RKO (cell line): ENCODE results near the gene C1orf35.

ENCODE experiments used
- DNase-seq: peaks from one replicate; pipeline ENCODE4 v3.0.0-alpha.2; 2016; ENCODE audit warnings: low spot score

C1orf35 gene

DNA sequence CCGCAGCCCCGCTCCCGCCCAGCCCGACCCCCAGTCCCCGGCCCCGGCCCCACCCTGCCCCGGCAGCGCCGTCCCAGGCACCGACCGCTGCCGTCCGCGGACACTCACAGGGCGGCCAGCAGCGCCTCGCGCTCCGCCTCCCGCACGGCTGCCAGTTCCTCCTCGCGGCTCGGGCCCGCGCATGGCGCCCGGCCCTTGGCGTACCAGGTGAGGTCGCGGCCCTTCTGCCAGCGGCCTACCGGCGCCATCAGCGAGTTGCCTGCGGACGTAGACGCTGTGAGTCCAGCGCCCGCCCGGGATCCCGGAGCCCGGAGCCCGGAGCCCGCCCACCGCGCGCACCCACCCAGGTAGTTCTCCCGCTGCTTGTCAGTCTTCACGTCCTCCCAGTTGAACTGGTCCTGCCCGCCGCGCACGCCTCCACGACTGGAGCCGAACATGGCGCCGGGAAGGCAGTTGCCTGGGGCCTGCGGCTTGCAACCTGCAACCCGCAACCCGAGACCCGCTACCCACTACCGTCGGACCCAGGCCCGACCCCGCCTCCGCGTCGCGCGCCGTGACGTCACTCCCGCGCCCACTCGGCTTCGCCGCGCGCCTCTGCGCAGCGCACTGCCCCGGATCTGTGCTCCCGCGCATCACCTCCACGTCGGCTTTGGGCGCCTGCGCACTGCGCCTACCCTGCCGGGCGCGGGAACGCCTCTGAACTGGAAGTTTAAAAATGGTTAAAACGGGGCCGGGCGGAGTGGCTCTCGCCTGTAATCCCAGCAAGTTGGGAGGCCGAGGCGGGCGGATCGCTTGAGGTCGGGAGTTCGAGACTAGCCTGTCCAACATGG, at the start of gene C1orf35:
Gene C1orf35 (minus strand): TSS at position 535 of the 830 bp plus-strand sequence. CDS start 98 bp downstream, at position 437.
- peak; percentile 94 for DNase-seq

DNA sequence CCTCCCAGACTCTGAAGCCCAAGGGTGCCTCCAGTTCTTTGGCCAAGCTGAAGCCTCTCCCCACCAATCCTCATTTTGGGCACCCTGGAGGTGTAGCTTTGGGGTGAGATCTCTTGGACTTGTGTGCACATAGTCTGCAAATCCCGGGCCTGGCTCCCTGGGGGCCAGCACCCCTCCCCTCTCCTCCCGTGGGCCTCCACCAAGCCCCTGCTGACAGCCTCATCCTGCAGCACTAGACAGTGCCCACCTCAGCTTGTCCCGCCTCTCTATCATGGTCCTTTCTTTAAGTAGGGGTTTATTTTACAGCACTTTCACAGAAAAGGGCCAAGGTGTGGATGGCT, 49.8 kb upstream of the C1orf35 start:
- DNase-seq, result no peak

DNA sequence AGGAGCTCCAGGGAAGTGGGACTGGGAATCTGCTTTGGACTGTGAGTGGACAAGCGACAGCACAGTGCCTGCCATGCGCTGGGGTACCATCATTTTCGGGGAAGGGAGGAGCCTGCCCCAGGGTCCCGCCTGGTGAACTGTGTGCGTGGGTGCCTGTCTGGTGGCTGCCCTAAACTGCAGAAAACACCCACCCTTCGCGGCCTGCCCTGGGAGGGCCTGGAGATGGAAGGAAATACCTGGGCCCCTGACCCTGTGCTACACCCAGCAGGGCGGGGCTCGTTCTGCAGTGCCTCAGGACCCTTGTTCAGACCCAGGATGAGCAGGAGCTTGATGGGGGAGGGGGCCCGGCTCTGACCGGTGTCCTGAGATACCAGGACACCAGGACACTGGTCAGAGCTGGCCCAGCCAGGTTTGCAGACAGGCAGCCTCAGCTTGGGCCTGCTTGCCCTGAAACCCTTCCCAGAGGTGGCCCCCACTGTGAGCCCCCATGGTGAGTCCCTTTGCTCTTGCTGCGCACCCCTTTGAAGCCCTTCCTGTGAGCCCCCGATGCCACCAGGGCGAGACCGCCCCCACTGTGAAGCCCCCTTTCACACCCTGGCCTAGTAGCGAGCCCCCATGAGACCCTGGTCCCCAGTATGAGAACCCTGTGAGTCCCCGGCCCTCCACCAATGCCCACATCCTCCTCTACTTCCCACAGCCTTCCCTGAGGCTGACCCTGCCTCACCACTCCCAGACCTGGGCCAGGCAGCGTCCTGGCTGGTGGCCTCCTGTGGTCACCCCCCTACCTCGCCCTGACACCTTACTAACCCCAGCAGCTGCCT, 49.2 kb upstream of the C1orf35 start:
- DNase-seq, result no peak

DNA sequence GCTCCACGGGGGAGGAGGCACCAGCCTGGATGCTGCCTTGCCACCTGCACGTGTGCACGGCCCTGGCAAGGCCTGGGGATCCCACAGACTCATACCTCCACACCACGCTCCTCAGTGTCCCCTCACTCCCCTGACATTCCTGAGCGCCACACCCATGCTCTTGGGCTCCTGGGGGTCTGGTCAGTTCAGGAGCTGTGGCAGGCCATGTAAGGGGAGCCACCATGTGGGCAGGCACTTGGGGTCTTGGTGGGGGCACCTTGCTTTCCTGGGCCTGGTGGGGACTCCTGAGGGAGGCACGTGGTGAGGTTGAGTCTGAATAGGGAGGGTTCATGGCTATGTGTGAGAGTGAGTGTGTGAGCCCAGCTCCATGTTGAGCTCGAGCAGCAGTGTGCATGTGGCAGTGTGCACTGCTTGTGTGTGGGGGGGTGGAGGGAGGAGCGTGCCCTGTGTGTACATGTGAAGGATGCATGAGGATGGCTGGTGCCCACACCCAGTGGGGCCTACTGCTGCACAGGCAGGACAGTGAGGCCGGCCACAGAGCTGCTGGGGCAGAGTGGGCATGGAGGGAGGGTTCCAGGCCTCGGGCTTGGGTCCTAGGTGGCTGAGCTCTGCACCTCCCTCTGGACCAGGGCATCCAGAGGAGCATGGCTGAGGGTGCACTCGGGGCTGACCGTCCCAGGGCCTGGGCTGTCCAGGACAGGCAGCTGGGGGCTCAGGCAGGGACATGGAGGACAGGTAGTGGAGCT, 48.2 kb upstream of the C1orf35 start:
- no peak for DNase-seq

DNA sequence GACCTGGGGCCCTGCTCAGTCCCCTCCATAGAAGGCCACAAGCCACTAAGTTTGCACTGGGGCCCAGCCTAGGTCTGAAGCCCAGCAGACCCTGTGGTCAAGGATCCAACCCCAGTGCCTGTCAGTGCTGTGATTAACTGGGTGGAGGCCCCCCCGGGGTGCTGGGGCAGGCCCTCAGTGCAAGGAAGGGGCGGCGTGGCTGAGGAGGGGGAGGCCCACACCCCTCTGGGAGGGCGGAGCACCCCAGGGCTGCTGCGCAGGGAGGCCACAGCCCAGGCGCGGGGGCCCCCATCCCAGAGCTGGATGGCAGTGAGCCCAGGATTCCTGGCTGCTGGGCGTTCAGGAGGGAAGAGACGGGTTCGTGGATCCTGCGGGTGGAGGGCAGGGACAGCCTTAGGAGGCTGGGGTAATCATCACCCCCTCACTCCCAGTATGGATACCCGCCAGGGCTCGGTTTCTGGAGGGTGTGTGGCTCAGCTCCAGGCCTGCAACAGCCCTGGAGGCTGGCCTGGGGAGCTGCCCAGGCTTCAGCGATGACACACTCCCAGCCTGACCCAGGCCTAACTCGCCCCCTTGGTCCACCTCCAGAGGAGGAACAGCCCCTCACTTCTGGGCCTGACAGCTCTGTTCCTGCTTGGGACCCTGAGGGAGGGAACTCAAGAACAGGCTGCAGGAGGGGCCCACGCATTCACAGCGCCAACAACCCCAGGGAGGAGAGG, 47.5 kb upstream of the C1orf35 start:
- no peak for DNase-seq

DNA sequence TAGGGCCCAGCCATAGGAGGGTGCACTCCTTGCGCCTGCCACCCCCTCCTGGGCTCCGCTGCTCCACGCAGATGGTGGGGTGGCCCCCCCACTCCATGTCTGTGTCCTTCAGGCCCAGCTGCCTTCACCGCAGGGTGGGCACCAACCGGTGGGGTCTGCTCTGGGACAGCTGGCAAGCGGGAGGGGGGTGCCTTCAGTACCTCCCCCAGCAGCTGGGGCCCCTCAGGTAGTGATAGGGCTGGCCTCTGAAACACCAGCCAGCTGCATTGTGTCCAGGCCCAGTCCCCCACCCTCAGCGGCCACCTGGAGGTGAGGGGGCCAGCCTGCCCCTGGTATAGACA, 47.0 kb upstream of the C1orf35 start:
- no peak for DNase-seq

DNA sequence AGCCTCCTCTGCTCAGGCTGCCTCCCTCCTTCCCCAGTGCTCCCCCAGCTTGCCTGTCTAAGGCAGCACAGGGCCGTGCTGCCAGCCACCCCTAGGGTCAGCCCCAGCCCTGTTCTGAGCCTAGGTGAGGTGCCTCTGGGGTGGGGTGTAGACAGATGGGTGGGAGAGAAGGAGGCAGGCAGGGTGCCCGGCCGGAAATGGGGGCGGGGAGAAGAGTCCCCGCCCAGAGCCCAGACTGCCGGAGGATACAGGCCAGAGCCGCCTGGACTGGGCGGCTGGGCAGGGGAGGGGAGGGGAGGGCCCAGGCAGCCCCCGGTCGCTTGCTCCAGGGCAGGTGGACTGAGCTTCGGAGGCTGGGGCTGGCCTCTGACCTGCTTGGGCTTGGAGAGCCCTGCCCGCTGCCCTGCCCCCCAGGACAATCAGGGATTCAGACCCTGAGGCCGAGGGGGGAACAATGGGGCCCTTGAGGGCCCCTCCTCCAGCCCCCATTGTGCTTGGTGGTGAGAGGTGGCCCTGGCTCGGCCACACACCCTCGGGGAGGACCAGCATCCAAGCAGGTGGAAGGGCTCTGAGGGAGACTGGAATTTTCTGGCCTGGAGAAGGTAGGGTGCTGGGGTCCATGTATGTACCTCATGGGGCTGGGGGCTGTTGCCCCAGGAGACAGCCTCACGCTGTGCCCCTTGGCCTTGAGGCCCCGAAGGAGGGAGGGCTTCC, 46.4 kb upstream of the C1orf35 start, which contains the start of gene GJC2:
Gene GJC2 (plus strand): TSS at position 525 of the 714 bp plus-strand sequence. CDS start 7,829 bp downstream, outside the sequence.
- no peak for DNase-seq

DNA sequence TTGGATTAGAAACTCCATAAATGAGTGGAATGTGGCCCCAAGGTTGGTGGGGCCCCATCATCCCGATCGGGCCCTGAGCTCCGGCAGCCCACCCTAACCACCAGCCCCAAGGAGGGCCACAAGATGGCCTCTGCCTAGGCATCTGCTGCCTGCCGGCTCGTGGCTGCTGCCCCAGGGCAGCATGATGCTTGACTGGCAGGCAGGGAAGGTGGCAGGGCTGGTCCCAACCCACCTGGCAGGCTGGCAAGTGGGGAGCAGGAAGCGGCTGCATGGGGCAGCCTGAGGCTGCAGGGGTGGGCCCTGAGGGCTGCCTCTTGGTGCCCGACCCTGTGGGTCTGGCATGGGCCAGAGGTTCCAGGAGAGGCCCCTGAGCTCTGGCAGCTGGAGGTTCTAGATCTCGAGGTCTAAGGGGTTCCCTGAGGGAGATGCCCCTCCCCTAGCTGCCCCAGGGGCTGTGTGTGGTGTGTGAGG, 45.8 kb upstream of the C1orf35 start:
- no peak for DNase-seq

DNA sequence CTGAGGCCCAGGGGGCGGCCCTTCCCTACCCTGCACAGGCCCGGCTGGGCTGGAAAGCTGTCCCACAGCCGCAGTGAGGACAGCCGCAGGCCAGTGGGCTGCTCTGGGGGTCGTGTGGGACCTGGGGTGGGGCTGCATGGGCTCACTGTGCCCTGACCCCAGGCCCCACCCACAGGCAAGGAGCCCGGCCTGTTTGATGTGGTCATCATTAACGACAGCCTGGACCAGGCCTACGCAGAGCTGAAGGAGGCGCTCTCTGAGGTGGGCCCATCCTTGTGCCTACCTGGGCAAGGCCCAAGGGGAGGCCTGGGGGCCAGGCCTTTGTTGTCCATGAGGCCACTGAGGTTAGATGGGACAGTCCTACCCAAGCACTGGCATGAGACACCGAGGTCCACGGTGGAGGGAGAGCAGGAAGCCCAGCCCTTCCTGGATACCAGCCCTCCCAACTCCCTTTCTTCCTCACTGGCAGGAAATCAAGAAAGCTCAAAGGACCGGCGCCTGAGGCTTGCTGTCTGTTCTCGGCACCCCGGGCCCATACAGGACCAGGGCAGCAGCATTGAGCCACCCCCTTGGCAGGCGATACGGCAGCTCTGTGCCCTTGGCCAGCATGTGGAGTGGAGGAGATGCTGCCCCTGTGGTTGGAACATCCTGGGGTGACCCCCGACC, 45.2 kb upstream of the C1orf35 start:
- no peak for DNase-seq

DNA sequence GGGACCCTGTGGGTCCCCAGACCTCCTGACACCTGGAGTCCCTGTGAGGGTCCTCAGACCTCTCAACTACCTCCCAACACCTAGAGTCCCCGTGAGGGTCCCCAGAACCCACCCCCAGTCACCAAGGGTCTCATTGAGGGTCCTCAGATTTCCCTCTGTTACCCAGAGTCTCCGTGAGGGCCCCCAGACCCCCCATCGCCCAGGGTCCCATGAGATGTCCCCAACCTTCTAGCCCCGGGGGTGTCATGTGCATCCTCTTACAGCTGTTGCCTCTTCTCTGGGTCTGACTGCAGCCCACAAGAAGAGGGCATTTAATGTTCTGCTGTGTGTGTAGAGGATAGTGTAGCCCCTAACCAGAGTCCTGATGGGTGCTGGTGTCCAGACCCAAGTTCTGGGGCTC, 44.6 kb upstream of the C1orf35 start:
- no peak for DNase-seq

DNA sequence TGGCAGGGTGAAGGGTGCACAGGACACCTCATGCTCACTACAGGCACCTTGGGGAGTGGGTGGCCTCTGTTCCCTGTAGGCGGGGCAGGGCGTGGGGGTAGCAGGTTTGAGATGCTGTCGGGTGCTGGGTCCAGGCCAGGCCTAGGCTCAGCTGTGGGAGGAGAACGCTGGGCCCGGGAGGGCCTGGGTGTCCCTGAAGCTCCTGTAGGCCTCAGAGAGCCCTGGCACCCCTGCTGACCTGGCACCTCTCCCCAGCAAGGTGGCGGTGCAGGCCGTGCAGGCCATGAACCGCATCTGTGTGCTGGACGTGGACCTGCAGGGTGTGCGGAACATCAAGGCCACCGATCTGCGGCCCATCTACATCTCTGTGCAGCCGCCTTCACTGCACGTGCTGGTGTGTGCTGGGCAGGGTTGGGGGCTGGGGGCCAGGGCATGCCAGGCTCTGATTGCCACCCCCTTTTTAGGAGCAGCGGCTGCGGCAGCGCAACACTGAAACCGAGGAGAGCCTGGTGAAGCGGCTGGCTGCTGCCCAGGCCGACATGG, 44.1 kb upstream of the C1orf35 start:
- no peak for DNase-seq

DNA sequence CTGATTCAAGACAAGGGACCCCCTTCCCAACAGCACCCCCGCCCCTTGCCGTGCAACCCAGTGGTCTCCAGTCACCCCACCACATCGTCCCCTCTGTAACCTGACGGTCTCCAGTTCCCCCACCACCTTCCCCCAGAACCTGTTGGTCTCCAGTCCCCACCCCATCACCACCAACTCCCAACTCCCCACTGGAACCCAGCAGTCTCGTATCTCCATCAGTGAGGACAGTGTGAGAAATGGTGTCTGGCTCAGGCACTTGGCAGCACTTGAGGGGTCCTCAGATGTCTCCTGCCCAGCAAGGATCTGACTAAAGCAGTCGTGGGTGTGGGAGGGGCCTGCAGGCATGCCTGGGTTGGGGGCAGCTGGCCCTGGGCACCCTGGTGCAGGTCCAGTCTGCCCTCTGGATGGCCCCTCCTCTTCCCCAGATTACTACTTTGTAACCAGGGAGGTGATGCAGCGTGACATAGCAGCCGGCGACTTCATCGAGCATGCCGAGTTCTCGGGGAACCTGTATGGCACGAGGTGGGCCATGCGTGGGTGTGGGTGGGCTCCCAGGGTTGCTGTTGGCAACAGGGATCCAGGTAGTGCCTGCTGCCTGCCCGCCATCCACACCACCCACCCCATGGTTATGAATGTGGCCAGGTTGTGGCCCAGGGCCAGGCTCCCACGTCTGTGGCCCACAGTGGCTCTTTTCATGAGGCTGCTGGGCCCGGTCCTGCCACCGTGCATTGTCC, 43.5 kb upstream of the C1orf35 start:
- DNase-seq, result no peak

DNA sequence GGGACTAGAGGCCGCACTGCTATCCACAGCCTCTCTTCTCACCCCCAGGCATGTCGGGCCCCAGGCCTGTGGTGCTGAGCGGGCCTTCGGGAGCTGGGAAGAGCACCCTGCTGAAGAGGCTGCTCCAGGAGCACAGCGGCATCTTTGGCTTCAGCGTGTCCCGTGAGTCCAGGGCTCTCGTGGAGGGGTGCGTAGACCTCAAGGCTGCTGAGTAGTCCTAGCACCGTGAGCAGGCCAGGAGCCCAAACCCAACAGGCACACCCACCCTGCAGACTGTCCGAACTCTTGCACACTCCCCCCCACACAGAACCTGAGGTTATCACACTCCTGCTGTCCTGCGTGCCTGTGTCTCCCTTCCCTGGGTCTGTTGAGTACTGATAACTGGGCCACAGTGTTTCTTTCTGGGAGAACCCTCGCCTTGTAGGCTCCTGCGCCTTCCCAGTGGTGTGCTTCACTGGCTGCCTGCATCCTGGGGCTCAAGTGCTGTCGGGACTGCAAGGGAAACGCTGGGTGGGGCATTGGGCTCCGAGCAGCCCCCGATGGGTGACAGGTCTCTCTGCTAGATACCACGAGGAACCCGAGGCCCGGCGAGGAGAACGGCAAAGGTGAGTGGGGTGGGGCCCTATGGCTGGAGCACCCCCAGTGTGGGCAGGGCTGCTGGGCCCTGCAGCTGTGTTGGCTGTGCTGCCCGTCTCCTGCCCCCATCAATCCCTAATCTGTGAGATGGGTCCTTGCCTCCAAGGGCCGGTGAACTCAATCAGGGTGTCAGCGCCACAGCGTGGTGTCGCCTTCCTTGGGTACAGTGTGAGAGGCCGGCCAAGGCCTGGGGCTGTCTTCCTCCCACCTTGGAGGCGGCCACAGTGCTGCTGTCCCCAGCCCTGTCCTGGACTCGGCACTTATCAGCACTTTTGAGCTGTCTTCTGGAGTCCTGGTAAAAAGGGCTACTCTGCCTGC, 42.6 kb upstream of the C1orf35 start:
- DNase-seq, result no peak

DNA sequence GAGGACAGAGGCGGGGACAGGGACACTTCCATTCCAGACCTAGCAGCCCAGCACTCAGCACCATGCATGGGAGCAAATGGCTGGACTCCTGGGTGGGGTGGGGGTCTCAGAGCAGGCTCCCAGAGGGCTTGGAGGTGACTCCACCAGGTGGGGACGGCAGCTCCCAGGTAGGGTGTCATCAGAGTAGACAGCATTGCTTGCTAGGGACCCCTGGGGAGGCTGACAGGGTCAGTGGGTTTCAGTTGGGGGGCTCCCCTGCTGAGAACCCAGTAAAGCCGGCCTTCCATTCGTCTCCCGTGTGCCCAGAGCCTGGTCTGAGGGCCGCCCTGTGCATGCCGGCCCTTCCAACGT, 41.8 kb upstream of the C1orf35 start:
- no peak for DNase-seq

DNA sequence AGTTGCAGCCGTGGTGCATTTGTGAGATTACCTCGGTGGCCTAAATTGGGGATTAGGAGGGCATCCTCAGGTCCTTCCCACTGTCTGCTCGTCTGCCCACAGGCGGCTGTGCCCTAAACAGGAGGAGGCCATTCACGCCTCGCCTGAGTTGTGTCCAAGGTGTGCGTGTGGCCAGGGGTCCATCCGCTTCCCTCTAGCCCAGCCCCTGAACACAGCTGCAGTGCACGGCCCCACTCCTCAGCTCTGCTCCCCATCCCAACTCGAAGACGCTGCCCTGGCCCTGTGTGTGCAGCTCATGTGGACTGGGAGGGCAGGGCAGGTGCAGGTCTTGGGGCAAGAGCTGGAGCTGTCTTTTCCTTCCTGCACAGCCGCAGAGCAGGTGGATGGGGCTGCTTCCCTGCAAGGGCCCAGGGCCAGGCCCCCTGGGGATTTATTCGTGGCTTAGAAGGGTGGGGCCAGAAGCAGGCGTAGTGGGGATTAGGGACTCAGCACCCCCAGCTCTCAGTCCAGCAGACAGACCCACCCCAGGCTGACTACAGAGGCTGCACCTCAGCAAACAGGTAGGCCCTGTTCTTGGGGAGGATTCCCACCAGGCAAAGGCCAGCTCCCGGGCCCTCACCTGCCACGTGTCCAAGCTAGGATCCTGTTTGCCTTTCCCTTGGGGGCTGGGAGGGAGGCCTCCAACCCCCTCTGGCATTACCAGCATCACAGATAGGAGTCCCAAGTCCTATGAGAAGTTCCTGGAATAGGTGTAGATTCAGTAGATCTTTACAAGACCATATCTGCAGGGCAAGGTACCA, 41.3 kb upstream of the C1orf35 start:
- DNase-seq, result no peak

DNA sequence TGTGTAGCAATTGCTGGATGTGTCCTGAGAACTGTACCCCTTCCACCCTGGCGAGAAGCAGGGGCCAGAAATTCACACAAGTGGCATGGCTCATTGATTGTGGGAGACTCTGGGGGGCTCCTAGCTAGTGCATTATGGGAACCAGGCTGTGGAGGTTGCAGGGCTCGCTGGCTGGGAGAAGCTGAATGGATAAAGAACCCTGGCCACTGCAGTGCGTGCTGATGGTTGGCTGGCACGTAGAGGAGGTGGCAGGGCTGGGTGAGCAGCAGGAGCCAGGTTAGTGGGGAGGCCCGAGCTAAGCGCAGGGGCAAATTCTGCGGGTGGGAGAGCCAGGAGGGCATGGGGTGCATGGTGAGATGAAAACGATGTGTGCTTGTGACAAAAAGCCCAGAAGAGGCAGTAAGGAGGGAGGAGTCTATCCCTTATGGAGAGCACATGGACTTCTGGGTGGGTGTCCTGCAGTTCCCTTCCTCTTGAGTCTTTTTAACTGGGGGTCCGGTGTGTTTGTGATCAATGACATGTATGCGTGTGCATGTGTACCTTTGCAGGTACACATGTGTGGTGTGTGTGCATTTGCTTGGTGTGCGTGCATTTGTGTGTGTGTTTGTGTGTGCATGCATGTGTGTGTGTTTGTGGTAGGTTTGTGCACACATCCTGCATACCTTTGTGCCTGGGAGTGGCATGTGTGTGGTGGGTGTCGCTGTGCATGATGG, 40.5 kb upstream of the C1orf35 start:
- DNase-seq, result no peak

DNA sequence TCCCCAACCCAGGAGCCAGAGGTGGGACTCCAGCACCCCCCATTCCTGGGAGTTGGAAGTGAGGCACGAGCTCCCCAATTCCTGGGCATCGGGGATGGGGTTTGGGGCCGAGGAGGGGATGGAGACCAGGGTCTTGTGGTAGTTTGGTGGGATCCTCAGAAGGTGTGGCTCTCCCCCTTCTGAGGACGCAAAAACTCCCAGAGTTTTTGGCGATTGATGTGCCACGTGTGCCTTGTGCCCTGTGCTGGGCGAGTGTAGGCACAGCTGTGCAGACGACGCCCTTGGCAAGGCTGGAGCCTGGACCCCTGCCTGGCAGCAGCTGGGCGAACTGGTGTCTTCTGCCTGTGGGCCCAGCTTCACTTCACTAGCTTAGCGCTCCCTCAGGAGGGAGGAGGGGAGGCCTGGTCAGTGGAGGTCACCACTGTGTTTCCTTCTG, 39.6 kb upstream of the C1orf35 start:
- DNase-seq, result no peak
